ENCODE measurements around the gene PGAM1. TPM values are rescaled to one million over a fixed set of nuclear protein-coding genes. Genes with fewer than 3 reads are reported as not detected.
A peak's percentile ranks its signal among the peaks of the same experiment; 100 is the strongest.

PGAM1 gene
- total and polyA plus RNA-seq, 2 of the 13 experiments (the other 11 are each of a cell fraction or from before 2014, with no cell fraction given) = 354 to 483 TPM

DNA sequence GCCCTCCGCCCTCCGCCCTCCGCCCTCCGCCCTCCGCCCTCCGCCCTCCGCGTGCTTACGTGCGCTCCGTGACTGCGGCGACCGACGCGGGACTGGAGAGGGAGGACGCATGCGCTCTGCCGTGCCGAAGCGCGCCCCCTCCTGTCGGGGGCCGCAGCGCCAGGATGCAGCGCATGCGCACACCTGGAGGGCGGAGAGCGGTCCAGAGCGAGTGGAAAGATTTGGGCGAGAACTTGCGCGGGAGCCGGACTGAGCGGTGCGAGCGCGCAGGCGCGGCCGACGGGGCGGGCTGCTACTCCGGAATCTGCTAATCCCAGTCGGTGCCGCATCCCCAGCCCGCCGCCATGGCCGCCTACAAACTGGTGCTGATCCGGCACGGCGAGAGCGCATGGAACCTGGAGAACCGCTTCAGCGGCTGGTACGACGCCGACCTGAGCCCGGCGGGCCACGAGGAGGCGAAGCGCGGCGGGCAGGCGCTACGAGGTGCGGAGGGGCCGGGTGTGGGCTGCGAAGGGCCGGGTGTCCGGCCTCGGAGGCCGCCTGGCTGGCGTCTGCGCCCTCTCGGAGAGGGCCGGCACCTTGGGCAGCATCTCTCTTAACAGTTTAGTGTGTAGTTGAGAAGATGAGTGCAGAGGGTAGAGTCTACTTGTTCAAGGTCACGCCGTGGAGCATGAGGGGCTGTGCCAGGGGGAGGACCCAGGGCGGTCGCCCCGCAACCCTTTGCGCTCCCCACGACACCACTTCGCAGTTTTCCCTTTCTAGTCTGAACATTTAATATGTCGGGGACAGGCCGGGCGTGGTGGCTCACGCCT lies at the start of gene PGAM1 (continued):
- TF ChIP-seq HINFP (CRISPR knock-in tag; IDR thresholded peaks at IDR 0.05; ENCODE audit: low read depth) (peak; percentile 21; the same call in 1 of the 2 replicates), ZBTB2 (CRISPR knock-in tag; IDR thresholded peaks at IDR 0.05; ENCODE audit: low read depth) (peak; percentile 80; the same call in 1 of the 2 replicates), UBTF (CRISPR knock-in tag; IDR thresholded peaks at IDR 0.05) (0 out of 2 replicates have a peak, but pooled peaks have one; percentile 48), FOXK1 (CRISPR knock-in tag; IDR thresholded peaks at IDR 0.05; ENCODE audit: borderline replicate concordance, low read depth) (peak; percentile 70; the same call in 1 of the 2 replicates), POLR2G (IDR thresholded peaks at IDR 0.05; ENCODE audit: low read depth, low read length) (peak; percentile 71), ZNF251 (CRISPR knock-in tag; IDR thresholded peaks at IDR 0.05) (no peak), ZNF33B (CRISPR knock-in tag; IDR thresholded peaks at IDR 0.05) (peak; percentile 18; the same call in 1 of the 2 replicates), ZNF891 (CRISPR knock-in tag; IDR thresholded peaks at IDR 0.05) (no peak; the same call in 1 of the 2 replicates), ZNF274 (CRISPR knock-in tag; IDR thresholded peaks at IDR 0.05) (peak; percentile 21), ZNF335 (CRISPR knock-in tag; IDR thresholded peaks at IDR 0.05) (no peak), HNF1B (CRISPR knock-in tag; IDR thresholded peaks at IDR 0.05) (0 out of 2 replicates have a peak, but pooled peaks have one; percentile 26), ZNF281 (CRISPR knock-in tag; IDR thresholded peaks at IDR 0.05; ENCODE audit: borderline replicate concordance) (no peak), THAP11 (CRISPR knock-in tag; IDR thresholded peaks at IDR 0.05) (peak; percentile 89), BORCS8-MEF2B (CRISPR knock-in tag; IDR thresholded peaks at IDR 0.05) (0 out of 2 replicates have a peak, but pooled peaks have one; percentile 50), RCOR2 (CRISPR knock-in tag; IDR thresholded peaks at IDR 0.05) (0 out of 2 replicates have a peak, but pooled peaks have one; percentile 17), MIER2 (CRISPR knock-in tag; IDR thresholded peaks at IDR 0.05) (no peak)
- TF ChIP-seq, protein P1, sequence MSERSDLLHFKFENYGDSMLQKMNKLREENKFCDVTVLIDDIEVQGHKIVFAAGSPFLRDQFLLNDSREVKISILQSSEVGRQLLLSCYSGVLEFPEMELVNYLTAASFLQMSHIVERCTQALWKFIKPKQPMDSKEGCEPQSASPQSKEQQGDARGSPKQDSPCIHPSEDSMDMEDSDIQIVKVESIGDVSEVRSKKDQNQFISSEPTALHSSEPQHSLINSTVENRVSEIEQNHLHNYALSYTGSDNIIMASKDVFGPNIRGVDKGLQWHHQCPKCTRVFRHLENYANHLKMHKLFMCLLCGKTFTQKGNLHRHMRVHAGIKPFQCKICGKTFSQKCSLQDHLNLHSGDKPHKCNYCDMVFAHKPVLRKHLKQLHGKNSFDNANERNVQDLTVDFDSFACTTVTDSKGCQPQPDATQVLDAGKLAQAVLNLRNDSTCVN (CRISPR knock-in tag; IDR thresholded peaks at IDR 0.05; ENCODE audit: borderline replicate concordance) = peak; percentile 56; the same call in 1 of the 2 replicates

Data from HepG2 (cell line).